Measurements from ENCODE around the gene LIPA.
"Not testable (repeated sequence)": the region's sequence is repeated elsewhere in the genome, so short reads cannot be mapped to it uniquely, and the experiment has no call there.

Gene LIPA

DNA sequence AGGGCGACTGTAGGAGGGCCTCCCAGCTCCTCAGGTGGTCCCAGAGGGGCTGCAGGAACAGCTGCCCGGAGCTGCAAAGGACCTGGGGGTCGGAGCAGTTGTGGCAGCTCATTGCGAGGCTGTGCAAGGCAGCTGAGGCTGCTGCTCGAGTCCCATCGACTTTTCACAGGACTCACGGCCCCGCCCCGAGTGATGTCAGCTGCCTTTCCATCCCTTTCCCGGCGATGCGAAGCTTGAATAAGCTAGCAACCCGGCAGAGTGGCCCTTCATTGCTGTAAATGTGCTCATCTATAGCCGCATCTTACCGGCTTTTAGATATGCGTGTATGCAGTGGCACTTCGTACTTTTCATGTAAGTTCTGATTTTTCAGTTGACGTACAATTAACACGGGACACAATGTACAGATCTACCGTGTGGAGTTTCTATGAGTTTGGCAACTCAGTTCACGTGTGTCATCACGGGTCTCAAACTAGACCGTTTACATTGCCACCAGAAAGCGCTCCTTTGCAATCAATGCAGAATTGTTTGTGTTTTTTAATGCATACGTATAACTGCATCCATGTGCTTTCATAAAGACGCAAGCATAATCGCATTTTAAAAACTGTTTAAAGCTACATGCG lies 44.3 kb downstream of the LIPA start, which contains the start of gene CH25H:
CH25H (minus strand) TSS at position 137 of the 620 bp plus-strand sequence; CDS start at position 112, 25 bp downstream.
- DNase-seq = no peak

GRCh38 chr10:89206402-89207180 lies 45.0 kb downstream of the LIPA start:
- no peak for DNase-seq

DNA sequence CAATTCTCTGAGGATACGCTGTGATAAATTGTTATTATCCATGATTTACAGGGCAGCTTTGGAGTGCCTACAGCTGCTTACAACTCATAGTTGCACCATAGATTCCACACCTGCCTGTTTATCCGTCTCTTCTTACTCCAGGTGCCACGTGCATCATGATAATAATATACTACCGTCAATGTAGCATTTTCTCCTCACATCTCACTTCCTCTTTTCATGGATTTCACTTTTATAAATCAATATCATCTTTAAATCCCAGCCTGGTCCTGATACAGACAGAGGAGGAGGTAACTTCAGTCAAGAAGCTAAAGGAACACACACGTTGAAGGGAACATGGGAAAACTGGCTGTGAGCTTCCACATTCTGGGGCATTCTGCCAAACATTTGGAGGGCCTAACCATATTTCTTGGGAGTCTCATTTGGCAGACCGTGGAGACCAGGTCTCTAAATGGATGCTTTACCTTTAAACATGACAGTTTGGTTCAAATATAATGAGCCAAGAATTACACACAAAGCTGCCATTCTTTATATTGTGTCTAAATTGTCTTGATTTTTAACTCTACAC lies 46.9 kb downstream of the LIPA start:
- no peak for DNase-seq

DNA sequence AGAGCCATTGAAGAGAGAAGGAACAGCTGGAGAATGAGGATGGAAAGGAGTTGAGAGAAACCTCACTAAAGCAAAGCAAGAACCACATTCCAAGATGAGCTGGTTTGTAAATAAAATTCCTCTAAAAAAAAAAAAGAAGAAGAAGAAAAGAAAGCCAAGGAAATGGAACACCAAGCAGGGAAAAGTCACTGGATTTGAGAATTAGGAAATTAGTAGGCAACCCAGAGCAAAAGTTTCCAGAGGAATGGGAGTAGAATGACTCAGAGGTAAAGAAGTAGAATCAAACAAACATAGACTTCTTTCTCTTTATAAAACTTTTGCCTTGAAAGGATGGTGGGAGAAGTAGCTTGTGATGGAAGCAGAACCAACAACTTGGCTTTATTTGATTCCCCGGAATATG lies 48.3 kb downstream of the LIPA start:
- no peak for DNase-seq

DNA sequence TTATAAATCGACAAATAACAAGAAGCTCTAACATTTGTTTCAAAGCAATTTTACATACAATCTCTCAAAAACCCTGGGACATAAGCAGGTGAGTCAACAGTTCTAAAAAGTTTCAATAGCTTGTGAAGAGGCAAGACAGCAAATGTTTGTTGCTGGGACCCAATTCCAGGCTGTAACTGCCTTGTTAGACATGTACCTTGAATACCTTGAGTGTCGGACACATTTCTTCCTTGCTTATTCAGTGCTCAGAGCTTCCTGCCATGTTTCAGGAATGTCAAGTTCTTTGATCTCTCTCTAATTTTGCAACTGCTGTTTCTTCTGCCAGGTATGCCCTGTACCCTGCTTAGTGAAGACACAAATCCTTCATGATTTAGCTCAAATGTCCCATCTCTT lies 49.5 kb downstream of the LIPA start:
- DNase-seq = no peak

- no peak for DNase-seq
Observed at GRCh38 chr10:89201345-89202032, 50.1 kb downstream of the LIPA start.

DNA sequence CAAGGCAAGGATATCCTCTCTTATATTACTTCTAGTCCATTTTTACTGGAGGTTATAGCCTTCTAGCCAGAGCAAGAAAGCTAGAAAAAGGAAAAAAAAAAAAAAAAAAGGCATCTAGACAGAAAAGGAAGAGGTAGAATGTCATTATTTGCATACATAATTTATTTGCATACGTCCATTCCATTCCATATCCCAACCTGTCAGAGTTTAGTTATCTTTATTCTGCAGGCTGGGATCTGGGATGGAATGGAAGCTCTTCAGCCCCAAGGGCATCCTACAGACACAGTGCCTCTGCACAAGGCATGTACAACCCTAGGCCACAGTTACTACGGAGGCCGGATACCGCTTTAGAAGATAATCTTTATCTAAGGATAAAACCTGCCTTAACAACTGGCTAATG lies 54.1 kb downstream of the LIPA start:
- DNase-seq = no peak

DNA sequence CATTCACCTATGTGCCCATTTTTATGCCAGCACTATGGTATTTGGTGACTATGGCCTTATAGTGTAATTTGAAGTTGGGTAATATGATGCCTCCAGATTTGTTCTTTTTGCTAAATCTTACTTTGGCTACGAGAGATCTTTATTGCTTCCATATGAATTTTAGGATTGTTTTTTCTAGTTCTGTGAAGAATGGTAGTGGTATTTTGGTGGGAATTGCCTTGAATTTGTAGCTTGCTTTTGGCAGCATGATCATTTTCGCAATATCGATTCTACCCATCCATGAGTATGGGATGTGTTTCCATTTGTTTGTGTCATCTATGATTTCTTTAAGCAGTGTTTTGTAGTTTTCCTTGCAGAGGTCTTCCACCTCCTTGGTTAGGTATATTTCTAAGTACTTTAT lies 60.3 kb downstream of the LIPA start:
- DNase-seq = not testable (repeated sequence)

GRCh38 chr10:89189211-89189734 lies 62.3 kb downstream of the LIPA start:
- DNase-seq = no peak

- DNase-seq = no peak
Observed at GRCh38 chr10:89185658-89186057, 65.9 kb downstream of the LIPA start.

GRCh38 chr10:89184638-89185037 lies 66.9 kb downstream of the LIPA start:
- DNase-seq = no peak

DNA sequence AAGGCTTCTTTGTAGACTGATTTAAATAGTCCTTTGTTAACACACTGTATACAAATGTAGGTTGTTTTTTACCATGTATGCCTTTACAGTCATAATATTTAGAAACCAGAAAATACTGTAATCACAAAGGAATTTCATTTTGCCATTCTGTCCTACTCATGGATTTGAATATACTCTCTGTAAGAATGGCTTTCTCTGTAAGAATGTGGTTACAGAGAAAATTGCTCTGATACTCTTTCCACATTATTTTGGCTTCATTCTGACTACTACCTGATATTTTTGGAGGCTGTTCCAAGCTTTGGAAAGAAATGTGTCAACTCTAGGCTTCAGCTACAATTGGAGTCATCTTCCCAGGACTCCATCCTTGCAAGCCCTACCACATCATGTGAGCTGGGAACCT lies 68.0 kb downstream of the LIPA start:
- DNase-seq = no peak

- DNase-seq = no peak
Observed at GRCh38 chr10:89182894-89183293, 68.7 kb downstream of the LIPA start.

DNA sequence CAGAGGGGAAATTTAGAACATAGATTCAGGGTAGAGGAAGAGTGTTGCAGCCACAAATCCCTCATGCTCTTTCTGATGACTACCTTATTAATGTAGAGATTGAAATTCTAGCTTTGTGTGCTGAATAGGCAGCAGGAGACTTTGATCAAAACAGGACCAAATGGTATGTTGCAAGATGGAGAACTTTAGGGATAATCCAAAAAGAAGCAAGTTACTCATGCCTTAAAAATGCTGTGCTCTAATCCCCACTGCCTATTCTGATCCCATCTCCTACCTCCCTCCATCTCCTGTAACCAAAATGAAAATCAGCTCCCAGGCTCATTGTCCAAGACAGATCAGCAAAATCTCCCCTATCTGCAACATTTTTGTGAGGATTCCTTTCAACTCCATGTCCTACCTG lies 75.8 kb downstream of the LIPA start:
- DNase-seq = no peak

- DNase-seq = no peak
Observed at GRCh38 chr10:89173075-89173474, 78.5 kb downstream of the LIPA start.

DNA sequence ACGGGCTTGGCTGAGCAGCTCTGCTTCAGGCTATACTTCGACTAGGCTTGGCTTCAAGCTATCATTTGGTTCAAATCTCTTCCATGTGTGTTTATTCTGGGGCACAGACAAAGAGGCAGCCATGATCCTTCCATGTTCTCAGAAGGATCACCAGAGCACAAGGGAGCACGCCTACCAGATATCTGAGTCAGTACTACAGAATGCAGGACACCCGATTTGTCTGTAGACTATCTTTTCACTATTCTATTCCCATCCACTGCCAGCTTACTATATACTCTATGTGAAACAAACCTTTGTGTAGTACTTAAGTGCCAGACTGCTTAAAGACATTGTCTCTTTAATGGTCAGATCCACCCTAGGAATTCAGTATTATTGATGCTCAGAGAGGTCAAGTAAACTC lies 79.6 kb downstream of the LIPA start:
- no peak for DNase-seq

DNA sequence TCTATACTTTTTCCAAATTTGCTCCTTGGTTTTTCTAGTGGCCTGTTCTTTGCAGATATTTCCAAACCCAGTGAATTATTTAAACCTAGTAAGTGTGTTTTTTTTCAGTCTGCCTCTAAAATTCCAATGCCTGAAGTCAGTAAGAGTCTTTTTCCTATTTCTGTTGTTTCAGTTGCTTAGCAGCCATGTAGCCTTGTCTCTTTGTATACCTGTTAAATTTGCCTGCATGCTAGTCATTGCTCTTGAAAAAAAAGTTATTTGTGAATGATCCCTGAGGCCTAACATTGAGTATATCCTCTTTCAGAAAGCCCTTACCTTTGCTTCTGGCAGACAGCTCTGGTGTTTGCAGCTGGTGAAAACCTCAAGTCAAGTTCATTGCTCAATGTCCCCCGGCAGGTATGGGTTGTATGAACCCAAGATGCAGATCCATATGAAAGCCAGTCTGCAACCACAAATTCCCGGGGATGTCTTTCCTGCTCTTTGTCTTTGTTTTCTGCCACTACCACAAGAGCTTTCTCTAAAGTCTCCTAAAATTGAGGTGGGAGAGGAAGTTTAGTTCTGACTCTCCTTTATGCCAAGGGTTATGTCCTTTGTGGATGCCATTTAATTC lies 80.2 kb downstream of the LIPA start:
- DNase-seq = no peak

GRCh38 chr10:89168354-89168900 lies 83.1 kb downstream of the LIPA start:
- not testable (repeated sequence) for DNase-seq

DNA sequence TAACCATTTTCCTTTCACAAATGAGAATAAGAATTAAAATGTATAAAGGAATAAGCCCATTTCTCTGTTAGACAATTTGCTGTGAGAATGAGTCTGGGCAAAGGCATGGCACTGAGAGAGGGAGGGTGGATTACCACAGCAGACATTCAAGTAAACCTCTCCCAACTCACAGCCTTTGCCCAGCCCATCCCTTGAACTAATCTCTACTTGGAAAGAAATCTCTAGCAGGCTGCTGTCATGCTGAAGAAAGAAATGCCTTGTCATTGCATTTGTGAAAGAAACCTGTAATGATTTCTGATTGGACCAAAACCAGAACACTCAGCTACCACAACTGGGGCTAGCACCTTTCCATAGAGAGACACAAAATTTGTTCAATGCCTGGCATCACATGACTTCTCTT lies 83.7 kb downstream of the LIPA start:
- no peak for DNase-seq

GRCh38 chr10:89165923-89166322 lies 85.7 kb downstream of the LIPA start:
- no peak for DNase-seq

DNA sequence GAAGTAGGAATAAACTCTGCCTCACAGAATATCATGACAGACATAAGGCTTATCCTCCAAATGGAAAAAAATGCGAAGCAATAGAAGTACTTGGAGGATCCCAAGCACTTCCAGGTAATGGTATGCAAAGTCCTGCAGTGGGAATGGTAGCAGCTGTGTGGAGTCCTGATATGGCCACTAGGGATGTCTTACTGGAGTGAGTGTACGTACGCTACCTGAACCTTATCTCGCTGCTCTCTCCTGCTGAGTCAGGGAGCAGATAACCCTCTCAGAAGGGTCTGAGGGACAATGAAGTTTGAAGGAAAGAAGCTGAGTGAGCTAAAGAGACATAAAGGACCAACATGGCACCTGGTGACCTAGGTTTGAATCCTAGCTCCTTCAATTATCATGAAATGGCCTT lies 86.7 kb downstream of the LIPA start:
- DNase-seq = no peak

- no peak for DNase-seq
Observed at GRCh38 chr10:89164080-89164479, 87.5 kb downstream of the LIPA start.

Measured in NK-92 treated with Interleukin-12 subunit alpha and Interleukin-12 subunit beta, amount 100 ng/mL, for 24 hours (cell line).